Anterior cingulate cortex (tissue), 58 donors: ENCODE results near the gene STK40.

Experiments used
- DNase-seq, 58 donors: peaks; one replicate each; lab custom pipeline; 2025; lab: John Stamatoyannopoulos, UW

The STK40 gene

GRCh38 chr1:36385410-36386264, at the start of gene STK40:
Gene STK40 (minus strand): TSS chr1:36385924. CDS start chr1:36361332, 24,592 bp downstream.
- DNase-seq = peak; percentile 86 to 99 (median 98)

GRCh38 chr1:36433102-36433501, 47.4 kb upstream of the STK40 start:
- DNase-seq = no peak

- no peak for DNase-seq
Observed at GRCh38 chr1:36432616-36433015, 46.9 kb upstream of the STK40 start.

- DNase-seq = peak in 12 of 58 donors; percentile 1 to 28 (median 14)
Observed at GRCh38 chr1:36425791-36426190, 40.1 kb upstream of the STK40 start.

- no peak for DNase-seq
Observed at GRCh38 chr1:36421649-36422048, 35.9 kb upstream of the STK40 start.

GRCh38 chr1:36420836-36421317, 35.2 kb upstream of the STK40 start:
- peak in 56 of 58 donors; percentile 16 to 93 (median 71) for DNase-seq

GRCh38 chr1:36420409-36420808, 34.7 kb upstream of the STK40 start:
- DNase-seq = no peak

- no peak for DNase-seq
Observed at GRCh38 chr1:36419569-36419968, 33.8 kb upstream of the STK40 start.

- no peak for DNase-seq
Observed at GRCh38 chr1:36419140-36419539, 33.4 kb upstream of the STK40 start.

GRCh38 chr1:36417931-36418330, 32.2 kb upstream of the STK40 start:
- DNase-seq = no peak

- no peak for DNase-seq
Observed at GRCh38 chr1:36415661-36416326, 30.1 kb upstream of the STK40 start.

GRCh38 chr1:36414384-36414783, 28.7 kb upstream of the STK40 start:
- no peak for DNase-seq

GRCh38 chr1:36411674-36412648, 26.2 kb upstream of the STK40 start:
- DNase-seq = peak in 12 of 58 donors; percentile 2 to 45 (median 13)

GRCh38 chr1:36408479-36408878, 22.8 kb upstream of the STK40 start:
- DNase-seq = peak in 1 of 58 donors; percentile 10

GRCh38 chr1:36406440-36406839, 20.7 kb upstream of the STK40 start:
- DNase-seq = no peak

- DNase-seq = no peak
Observed at GRCh38 chr1:36402504-36402890, 16.8 kb upstream of the STK40 start.

- no peak for DNase-seq
Observed at GRCh38 chr1:36401602-36402503, 16.1 kb upstream of the STK40 start.

- DNase-seq = peak in 37 of 58 donors; percentile 3 to 58 (median 27)
Observed at GRCh38 chr1:36400825-36401601, 15.3 kb upstream of the STK40 start.

- no peak for DNase-seq
Observed at GRCh38 chr1:36400514-36400824, 14.7 kb upstream of the STK40 start.
